Ishikawa (cell line): ENCODE results near the gene LMBRD2.

Experiments
- CEBPB ChIP-seq: IDR thresholded peaks from 2 replicates; pipeline ENCODE4 v1.6.1; 2012
- EGR1 ChIP-seq: IDR thresholded peaks from 2 replicates; pipeline ENCODE4 v1.6.1; 2012
- EP300 ChIP-seq: IDR thresholded peaks from 2 replicates; pipeline ENCODE4 v1.6.1; 2012; ENCODE audit warnings: borderline replicate concordance
- MAX ChIP-seq: IDR thresholded peaks from 2 replicates; pipeline ENCODE4 v1.6.1; 2012
- RAD21 ChIP-seq: IDR thresholded peaks from 2 replicates; pipeline ENCODE4 v1.6.1; 2012; ENCODE audit warnings: low read depth
- REST ChIP-seq: IDR thresholded peaks from 2 replicates; pipeline ENCODE4 v1.6.1; 2012; ENCODE audit warnings: low read depth, mild to moderate bottlenecking
- TCF12 ChIP-seq: IDR thresholded peaks from 2 replicates; pipeline ENCODE4 v1.6.1; 2012; ENCODE audit warnings: low read depth
- USF1 ChIP-seq: IDR thresholded peaks from 2 replicates; pipeline ENCODE4 v1.6.1; 2012
- YY1 ChIP-seq: IDR thresholded peaks from 2 replicates; pipeline ENCODE4 v1.6.1; 2012; ENCODE audit warnings: low read depth

GRCh38 chr5:36153298-36153677 lies 1.6 kb upstream of the LMBRD2 start:
- no peak for TF ChIP-seq CEBPB
- no peak for TF ChIP-seq USF1
- TF ChIP-seq EP300 = no peak
- no peak for TF ChIP-seq EGR1
- TF ChIP-seq YY1 = no peak
- TF ChIP-seq MAX = no peak
- no peak for TF ChIP-seq TCF12
- TF ChIP-seq REST = no peak
- no peak for TF ChIP-seq RAD21
